ENCODE measurements around the gene MAP1LC3B2.

DNA sequence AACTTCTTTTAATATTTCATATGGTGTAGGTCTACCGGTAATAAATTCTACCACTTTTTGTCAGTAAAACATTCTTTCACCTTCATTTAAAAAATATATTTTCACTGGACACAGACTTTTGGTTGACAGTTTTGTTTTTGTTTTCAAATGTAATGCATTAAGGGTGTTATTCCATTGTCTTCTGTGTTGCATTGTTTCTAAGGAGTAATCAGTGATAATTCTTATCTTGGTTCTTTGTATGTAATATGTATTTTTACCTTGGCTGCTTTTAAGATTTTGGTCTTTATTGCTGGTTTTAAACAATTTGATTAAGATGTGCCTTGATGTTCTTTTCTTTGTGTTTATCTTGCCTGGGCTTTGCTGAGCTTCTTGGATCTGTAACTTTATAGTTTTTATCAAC lies 4.1 kb downstream of the MAP1LC3B2 start:
- TF ChIP-seq, protein P1, sequence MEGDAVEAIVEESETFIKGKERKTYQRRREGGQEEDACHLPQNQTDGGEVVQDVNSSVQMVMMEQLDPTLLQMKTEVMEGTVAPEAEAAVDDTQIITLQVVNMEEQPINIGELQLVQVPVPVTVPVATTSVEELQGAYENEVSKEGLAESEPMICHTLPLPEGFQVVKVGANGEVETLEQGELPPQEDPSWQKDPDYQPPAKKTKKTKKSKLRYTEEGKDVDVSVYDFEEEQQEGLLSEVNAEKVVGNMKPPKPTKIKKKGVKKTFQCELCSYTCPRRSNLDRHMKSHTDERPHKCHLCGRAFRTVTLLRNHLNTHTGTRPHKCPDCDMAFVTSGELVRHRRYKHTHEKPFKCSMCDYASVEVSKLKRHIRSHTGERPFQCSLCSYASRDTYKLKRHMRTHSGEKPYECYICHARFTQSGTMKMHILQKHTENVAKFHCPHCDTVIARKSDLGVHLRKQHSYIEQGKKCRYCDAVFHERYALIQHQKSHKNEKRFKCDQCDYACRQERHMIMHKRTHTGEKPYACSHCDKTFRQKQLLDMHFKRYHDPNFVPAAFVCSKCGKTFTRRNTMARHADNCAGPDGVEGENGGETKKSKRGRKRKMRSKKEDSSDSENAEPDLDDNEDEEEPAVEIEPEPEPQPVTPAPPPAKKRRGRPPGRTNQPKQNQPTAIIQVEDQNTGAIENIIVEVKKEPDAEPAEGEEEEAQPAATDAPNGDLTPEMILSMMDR (conservative IDR thresholded peaks at IDR 0.05 in 1 of 2, IDR thresholded peaks at IDR 0.05 in 1 of 2; ENCODE audit: extremely low read depth in 1 of 2, insufficient read depth in 1 of 2, low read depth in 1 of 2, low read length in 2 of 2), result no peak
- no peak for TF ChIP-seq EZH2 (IDR thresholded peaks at IDR 0.05; ENCODE audit: borderline replicate concordance, low read length)
